GM12875 (cell line): ENCODE measurements around the gene PCDHB16.
"Not testable (repeated sequence)": the region's sequence is repeated elsewhere in the genome, so short reads cannot be mapped to it uniquely, and the experiment has no call there.

Experiments
- H3K4me3 ChIP-seq: one replicate; pipeline ENCODE4 v1.5.1; 2011; ENCODE audit warnings: low read depth, low read length, control low read depth
- TF ChIP-seq, protein P1 (sequence below): IDR thresholded peaks from 2 replicates; pipeline ENCODE4 v1.5.1; 2011; ENCODE audit warnings: low read depth, mild to moderate bottlenecking, control low read depth, inconsistent platforms, low read length, moderate library complexity, borderline replicate concordance; ENCODE audit not compliant: insufficient read depth

PCDHB16 gene

DNA sequence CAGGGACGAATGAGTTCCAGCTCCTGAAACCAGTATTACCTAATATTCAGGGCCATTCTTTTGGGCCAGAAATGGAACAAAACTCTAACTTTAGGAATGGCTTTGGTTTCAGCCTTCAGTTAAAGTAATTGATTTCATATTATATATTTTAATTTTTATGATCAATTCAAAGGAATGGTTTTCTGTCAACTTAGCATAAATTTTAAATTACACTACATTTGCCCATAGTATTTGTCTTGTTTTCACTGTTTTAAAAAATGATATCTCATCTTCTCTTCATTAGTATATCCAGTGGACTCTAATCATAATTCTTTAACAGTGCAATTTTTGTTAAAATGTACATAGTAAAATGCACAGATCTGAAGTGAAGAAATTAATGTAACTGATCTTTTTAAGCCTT lies 1.9 kb upstream of the PCDHB16 start:
- H3K4me3 ChIP-seq = no peak overlapping the region
- TF ChIP-seq, protein P1, sequence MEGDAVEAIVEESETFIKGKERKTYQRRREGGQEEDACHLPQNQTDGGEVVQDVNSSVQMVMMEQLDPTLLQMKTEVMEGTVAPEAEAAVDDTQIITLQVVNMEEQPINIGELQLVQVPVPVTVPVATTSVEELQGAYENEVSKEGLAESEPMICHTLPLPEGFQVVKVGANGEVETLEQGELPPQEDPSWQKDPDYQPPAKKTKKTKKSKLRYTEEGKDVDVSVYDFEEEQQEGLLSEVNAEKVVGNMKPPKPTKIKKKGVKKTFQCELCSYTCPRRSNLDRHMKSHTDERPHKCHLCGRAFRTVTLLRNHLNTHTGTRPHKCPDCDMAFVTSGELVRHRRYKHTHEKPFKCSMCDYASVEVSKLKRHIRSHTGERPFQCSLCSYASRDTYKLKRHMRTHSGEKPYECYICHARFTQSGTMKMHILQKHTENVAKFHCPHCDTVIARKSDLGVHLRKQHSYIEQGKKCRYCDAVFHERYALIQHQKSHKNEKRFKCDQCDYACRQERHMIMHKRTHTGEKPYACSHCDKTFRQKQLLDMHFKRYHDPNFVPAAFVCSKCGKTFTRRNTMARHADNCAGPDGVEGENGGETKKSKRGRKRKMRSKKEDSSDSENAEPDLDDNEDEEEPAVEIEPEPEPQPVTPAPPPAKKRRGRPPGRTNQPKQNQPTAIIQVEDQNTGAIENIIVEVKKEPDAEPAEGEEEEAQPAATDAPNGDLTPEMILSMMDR = no peak

DNA sequence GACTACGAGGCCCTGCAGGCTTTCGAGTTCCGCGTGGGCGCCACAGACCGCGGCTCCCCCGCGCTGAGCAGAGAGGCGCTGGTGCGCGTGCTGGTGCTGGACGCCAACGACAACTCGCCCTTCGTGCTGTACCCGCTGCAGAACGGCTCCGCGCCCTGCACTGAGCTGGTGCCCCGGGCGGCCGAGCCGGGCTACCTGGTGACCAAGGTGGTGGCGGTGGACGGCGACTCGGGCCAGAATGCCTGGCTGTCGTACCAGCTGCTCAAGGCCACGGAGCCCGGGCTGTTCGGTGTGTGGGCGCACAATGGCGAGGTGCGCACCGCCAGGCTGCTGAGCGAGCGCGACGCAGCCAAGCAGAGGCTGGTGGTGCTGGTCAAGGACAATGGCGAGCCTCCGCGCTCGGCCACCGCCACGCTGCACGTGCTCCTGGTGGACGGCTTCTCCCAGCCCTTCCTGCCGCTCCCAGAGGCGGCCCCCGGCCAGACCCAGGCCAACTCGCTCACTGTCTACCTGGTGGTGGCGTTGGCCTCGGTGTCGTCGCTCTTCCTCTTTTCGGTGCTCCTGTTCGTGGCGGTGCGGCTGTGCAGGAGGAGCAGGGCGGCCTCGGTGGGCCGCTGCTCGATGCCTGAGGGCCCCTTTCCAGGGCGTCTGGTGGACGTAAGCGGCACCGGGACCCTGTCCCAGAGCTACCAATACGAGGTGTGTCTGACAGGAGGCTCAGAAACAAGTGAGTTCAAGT lies 2.1 kb downstream of the PCDHB16 start:
- not testable (repeated sequence) for H3K4me3 ChIP-seq

DNA sequence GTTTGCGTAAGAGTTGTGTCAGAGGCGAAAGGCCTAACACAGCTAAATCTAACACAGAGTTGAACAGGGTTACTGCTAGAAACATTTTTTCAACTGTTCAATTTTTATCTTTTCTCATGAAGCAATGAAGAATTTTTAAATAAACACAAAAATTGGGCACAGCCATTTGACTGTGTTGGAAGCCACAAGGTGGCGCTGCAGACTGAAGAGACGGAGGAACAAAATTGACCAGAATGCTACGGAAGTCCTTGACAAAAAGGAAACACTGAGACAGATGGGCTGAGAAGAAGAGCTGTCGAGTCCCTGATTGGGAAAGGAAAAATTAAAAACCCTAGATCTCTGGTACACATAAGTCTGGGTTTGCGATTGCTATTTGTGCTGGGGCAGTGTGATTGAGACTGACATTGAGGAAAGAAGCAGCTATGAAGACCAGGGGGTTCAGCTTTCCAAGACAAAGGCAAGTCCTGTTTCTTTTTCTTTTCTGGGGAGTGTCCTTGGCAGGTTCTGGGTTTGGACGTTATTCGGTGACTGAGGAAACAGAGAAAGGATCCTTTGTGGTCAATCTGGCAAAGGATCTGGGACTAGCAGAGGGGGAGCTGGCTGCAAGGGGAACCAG lies 4.8 kb downstream of the PCDHB16 start, which contains the start of gene PCDHB9:
PCDHB9 (plus strand) TSS at position 265 of the 616 bp plus-strand sequence; CDS start at position 423, 158 bp downstream.
- H3K4me3 ChIP-seq = no peak within 1 kb of the TSS
- TF ChIP-seq, protein P1 = peak; percentile 18; the same call in 1 of the 2 replicates

DNA sequence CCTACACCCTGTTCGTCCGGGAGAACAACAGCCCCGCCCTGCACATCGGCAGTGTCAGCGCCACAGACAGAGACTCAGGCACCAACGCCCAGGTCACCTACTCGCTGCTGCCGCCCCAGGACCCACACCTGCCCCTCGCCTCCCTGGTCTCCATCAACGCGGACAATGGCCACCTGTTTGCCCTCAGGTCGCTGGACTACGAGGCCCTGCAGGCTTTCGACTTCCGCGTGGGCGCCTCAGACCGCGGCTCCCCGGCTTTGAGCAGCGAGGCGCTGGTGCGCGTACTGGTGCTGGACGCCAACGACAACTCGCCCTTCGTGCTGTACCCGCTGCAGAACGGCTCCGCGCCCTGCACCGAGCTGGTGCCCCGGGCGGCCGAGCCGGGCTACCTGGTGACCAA lies 6.5 kb downstream of the PCDHB16 start:
- H3K4me3 ChIP-seq = not testable (repeated sequence)

DNA sequence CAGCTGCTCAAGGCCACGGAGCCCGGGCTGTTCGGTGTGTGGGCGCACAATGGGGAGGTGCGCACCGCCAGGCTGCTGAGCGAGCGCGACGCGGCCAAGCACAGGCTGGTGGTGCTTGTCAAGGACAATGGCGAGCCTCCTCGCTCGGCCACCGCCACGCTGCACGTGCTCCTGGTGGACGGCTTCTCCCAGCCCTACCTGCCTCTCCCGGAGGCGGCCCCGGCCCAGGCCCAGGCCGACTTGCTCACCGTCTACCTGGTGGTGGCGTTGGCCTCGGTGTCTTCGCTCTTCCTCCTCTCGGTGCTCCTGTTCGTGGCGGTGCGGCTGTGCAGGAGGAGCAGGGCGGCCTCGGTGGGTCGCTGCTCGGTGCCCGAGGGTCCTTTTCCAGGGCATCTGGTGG lies 6.9 kb downstream of the PCDHB16 start:
- not testable (repeated sequence) for H3K4me3 ChIP-seq

DNA sequence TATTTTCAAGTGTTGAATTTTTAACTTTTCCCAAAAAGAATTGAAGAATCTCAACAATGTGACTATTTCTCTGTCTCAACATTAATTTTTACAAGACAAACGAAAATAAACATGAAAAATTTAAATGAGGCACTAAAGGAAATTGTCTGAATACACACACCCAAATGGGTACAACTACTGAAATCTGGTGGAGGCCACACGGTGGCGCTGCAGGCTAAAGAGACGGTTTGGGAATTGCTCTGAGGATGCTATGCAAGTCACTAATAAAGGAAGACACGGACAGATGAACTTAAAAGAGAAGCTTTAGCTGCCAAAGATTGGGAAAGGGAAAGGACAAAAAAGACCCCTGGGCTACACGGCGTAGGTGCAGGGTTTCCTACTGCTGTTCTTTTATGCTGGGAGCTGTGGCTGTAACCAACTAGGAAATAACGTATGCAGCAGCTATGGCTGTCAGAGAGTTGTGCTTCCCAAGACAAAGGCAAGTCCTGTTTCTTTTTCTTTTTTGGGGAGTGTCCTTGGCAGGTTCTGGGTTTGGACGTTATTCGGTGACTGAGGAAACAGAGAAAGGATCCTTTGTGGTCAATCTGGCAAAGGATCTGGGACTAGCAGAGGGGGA lies 10.0 kb downstream of the PCDHB16 start, which contains the start of gene PCDHB10:
PCDHB10 (plus strand) TSS at position 244 of the 616 bp plus-strand sequence; CDS start at position 444, 200 bp downstream.
- TF ChIP-seq, protein P1 = peak; percentile 34; the same call in 1 of the 2 replicates
- no peak within 1 kb of the TSS for H3K4me3 ChIP-seq

DNA sequence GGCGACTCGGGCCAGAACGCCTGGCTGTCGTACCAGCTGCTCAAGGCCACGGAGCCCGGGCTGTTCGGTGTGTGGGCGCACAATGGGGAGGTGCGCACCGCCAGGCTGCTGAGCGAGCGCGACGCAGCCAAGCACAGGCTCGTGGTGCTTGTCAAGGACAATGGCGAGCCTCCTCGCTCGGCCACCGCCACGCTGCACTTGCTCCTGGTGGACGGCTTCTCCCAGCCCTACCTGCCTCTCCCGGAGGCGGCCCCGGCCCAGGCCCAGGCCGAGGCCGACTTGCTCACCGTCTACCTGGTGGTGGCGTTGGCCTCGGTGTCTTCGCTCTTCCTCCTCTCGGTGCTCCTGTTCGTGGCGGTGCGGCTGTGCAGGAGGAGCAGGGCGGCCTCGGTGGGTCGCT lies 12.1 kb downstream of the PCDHB16 start:
- not testable (repeated sequence) for H3K4me3 ChIP-seq

DNA sequence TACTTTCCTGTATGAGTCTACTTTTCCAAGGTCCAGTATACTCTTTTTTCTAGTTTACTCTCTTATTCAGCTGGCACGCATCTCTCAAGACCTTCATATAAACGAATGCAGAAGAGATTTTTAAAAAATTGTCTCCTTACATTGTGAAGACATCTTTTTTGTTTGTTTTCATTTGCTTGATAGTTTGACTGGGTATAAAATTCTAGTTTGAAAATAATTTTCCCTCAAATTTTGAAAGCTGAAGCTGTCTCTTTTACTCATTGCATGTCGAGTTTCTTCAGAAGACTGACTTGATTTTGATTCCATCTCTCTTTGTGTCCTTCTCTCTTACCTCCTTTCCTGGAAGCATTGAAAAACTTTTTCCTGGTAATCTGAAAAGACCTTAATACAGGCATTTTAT lies 14.2 kb downstream of the PCDHB16 start:
- H3K4me3 ChIP-seq = no peak overlapping the region
- TF ChIP-seq, protein P1 = no peak
